Mucosa of stomach (tissue), 1 donor: Measurements from ENCODE around the gene RYR2.

ENCODE experiments used
- H3K27me3 ChIP-seq: one replicate; pipeline ENCODE4 v1.7.0; 2013; ENCODE audit warnings: mild to moderate bottlenecking, low read length; ENCODE audit not compliant: control insufficient read depth, insufficient read depth
- H3K36me3 ChIP-seq: one replicate; pipeline ENCODE4 v1.7.0; 2013; ENCODE audit warnings: low read length; ENCODE audit not compliant: control insufficient read depth, insufficient read depth
- H3K4me1 ChIP-seq: one replicate; pipeline ENCODE4 v1.7.0; 2013; ENCODE audit warnings: mild to moderate bottlenecking, low read length; ENCODE audit not compliant: control insufficient read depth, insufficient read depth
- H3K4me3 ChIP-seq: one replicate; pipeline ENCODE4 v1.7.0; 2013; ENCODE audit warnings: low read length
- H3K9ac ChIP-seq: one replicate; pipeline ENCODE4 v1.7.0; 2013; ENCODE audit warnings: mild to moderate bottlenecking, low read length, moderate library complexity
- H3K9me3 ChIP-seq: one replicate; pipeline ENCODE4 v1.7.0; 2013; ENCODE audit warnings: mild to moderate bottlenecking, low read length, moderate library complexity; ENCODE audit not compliant: control insufficient read depth
- donor health status: Pancreatic carcinoma.

Gene RYR2

GRCh38 chr1:237041795-237042525, at the start of gene RYR2:
TSS of gene RYR2 (plus strand) at chr1:237042184. CDS start at chr1:237042522, 338 bp downstream.
- no peaks in the 10 kb centered on the region for H3K36me3 ChIP-seq
- H3K9me3 ChIP-seq, result no peaks in the 10 kb centered on the region
- no peak within 1 kb of the TSS for H3K4me3 ChIP-seq
- H3K27me3 ChIP-seq, result peaks cover 26% of the 10 kb centered on the region
- no peak within 1 kb of the TSS for H3K9ac ChIP-seq
- H3K4me1 ChIP-seq, result no peaks in the 10 kb centered on the region

GRCh38 chr1:236992449-236992848, 49.5 kb upstream of the RYR2 start:
- no peaks in the 10 kb centered on the region for H3K4me1 ChIP-seq

GRCh38 chr1:236994450-236994849, 47.5 kb upstream of the RYR2 start:
- H3K4me1 ChIP-seq, result no peaks in the 10 kb centered on the region
- H3K27me3 ChIP-seq, result no peaks in the 10 kb centered on the region
- H3K36me3 ChIP-seq, result no peaks in the 10 kb centered on the region
- no peak overlapping the region for H3K4me3 ChIP-seq
- no peak overlapping the region for H3K9ac ChIP-seq
- H3K9me3 ChIP-seq, result no peaks in the 10 kb centered on the region

More at GRCh38 chr1:236992449-236992848, 49.5 kb upstream of the RYR2 start:
- H3K36me3 ChIP-seq, result no peaks in the 10 kb centered on the region
- H3K9me3 ChIP-seq, result no peaks in the 10 kb centered on the region
- no peaks in the 10 kb centered on the region for H3K27me3 ChIP-seq
- H3K9ac ChIP-seq, result no peak overlapping the region
- H3K4me3 ChIP-seq, result no peak overlapping the region

DNA sequence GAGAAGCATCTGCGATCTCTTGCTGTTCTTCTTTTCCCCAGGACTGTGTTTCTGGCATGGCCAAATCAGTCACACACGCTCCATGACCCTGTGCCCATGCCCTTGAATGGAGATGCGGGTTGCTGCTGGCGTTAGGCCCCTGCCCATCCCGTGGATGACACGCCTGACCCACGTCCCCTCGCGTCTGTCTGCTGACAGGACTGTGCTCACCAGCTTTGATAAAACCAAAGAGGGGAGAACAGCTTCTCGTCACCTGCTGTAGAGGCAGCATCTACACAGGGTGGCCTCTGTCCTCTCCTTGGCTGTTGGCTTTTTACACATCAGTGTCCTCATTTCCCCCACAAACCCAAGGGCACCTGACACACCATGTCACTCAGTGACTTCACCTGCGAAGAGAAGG, 44.6 kb upstream of the RYR2 start:
- H3K4me3 ChIP-seq, result no peak overlapping the region
- no peaks in the 10 kb centered on the region for H3K27me3 ChIP-seq
- no peak overlapping the region for H3K9ac ChIP-seq
- no peaks in the 10 kb centered on the region for H3K4me1 ChIP-seq
- no peaks in the 10 kb centered on the region for H3K36me3 ChIP-seq
- no peaks in the 10 kb centered on the region for H3K9me3 ChIP-seq

DNA sequence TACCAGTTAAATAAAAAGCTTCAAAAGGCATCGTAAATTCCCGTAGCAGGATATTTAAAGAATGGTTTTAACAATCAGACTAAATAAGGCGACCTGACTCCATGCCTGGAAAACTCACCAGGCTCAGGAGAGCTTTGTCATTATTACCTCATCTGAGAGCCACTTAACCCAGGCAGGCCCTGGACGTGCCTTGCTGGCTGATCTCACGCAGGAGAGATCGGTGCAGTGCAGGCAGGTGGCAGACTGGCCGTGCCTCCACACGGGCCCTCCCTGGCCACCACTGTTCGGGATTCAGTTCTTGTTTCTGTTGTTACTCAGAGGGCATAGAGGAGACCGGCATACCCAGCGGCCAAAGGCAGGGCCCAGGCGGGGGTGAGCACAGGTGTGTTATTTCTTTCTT, 44.1 kb upstream of the RYR2 start:
- H3K9me3 ChIP-seq, result no peaks in the 10 kb centered on the region
- no peak overlapping the region for H3K9ac ChIP-seq
- no peaks in the 10 kb centered on the region for H3K36me3 ChIP-seq
- no peak overlapping the region for H3K4me3 ChIP-seq
- H3K4me1 ChIP-seq, result no peaks in the 10 kb centered on the region
- H3K27me3 ChIP-seq, result no peaks in the 10 kb centered on the region

DNA sequence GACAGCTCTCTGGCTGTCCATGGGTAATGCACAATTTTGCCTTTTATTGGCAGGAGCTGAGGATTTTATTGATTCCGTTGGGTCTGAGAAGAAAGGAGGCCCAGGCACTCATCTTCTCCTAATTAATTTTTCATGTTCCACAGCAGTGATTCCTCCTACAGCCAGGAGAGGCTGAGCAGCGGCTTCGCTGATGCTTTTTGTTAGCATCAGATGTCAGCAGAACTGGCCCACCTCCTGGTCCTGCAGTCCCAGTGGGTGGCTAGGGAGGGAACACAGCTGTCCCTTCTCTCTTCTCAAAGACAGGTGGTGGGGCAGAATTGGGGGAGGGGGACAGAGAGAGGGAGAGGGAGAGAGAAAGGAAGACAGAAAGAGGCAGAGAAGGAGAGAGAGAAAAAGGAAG, 43.4 kb upstream of the RYR2 start:
- no peaks in the 10 kb centered on the region for H3K4me1 ChIP-seq
- H3K9ac ChIP-seq, result no peak overlapping the region
- no peaks in the 10 kb centered on the region for H3K27me3 ChIP-seq
- H3K9me3 ChIP-seq, result no peaks in the 10 kb centered on the region
- H3K4me3 ChIP-seq, result no peak overlapping the region
- H3K36me3 ChIP-seq, result no peaks in the 10 kb centered on the region

GRCh38 chr1:237000191-237000590, 41.8 kb upstream of the RYR2 start:
- H3K9ac ChIP-seq, result no peak overlapping the region
- H3K4me1 ChIP-seq, result no peaks in the 10 kb centered on the region
- no peaks in the 10 kb centered on the region for H3K9me3 ChIP-seq

GRCh38 chr1:237003516-237003915, 38.5 kb upstream of the RYR2 start:
- no peak overlapping the region for H3K9ac ChIP-seq
- no peaks in the 10 kb centered on the region for H3K36me3 ChIP-seq
- H3K4me1 ChIP-seq, result no peaks in the 10 kb centered on the region
- no peak overlapping the region for H3K4me3 ChIP-seq
- no peaks in the 10 kb centered on the region for H3K27me3 ChIP-seq
- H3K9me3 ChIP-seq, result no peaks in the 10 kb centered on the region

More at GRCh38 chr1:237000191-237000590, 41.8 kb upstream of the RYR2 start:
- no peaks in the 10 kb centered on the region for H3K27me3 ChIP-seq
- H3K36me3 ChIP-seq, result no peaks in the 10 kb centered on the region
- H3K4me3 ChIP-seq, result no peak overlapping the region

DNA sequence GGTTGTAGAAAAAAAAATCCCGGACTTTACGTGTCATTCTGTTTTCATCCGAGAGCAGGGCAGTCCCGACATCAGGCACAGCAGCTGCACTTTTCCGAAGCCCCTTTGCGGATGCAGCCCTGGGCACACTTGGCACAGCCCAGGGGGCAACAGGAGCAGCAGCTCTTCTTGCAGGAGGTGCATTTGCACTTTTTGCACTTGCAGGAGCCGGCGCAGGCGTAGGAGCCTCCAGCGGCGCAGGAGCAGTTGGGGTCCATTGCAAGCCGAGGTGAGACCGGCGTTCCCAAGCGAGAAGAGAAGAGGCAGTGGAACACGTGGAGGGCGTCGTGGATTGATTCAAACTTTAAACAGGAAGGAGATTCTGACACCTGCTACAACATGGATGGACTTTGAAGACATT, 37.9 kb upstream of the RYR2 start, which contains the start of gene MT1HL1:
Gene MT1HL1, minus strand, starts transcription at position 326 of the 400 bp plus-strand sequence. Its CDS starts 69 bp downstream, at position 257.
- no peaks in the 10 kb centered on the region for H3K27me3 ChIP-seq
- H3K9ac ChIP-seq, result no peak within 1 kb of the TSS
- H3K4me1 ChIP-seq, result no peaks in the 10 kb centered on the region
- no peaks in the 10 kb centered on the region for H3K36me3 ChIP-seq
- no peak within 1 kb of the TSS for H3K4me3 ChIP-seq
- no peaks in the 10 kb centered on the region for H3K9me3 ChIP-seq

DNA sequence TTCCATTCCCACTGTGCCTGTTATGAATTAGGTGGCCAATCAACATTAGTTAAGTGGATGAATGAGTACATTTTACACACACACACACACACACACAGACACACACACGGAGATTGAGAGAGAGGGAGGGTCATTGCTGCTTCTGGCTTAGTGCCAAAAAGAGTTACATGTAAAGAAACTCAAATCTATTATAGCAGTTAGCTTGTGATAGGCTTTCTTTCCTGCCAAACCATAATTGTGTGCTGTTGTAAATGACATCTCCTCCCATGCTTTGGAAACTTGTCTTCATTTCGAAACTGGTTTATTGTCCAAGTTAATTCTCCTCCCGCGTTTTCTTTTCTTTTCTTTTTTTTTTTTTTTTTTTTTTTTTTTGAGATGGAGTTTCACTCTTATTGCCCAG, 36.3 kb upstream of the RYR2 start:
- no peaks in the 10 kb centered on the region for H3K4me1 ChIP-seq
- no peaks in the 10 kb centered on the region for H3K9me3 ChIP-seq
- H3K9ac ChIP-seq, result no peak overlapping the region
- H3K36me3 ChIP-seq, result no peaks in the 10 kb centered on the region
- no peak overlapping the region for H3K4me3 ChIP-seq
- H3K27me3 ChIP-seq, result no peaks in the 10 kb centered on the region

GRCh38 chr1:237007147-237007881, 34.7 kb upstream of the RYR2 start:
- no peaks in the 10 kb centered on the region for H3K4me1 ChIP-seq
- no peaks in the 10 kb centered on the region for H3K9me3 ChIP-seq
- H3K9ac ChIP-seq, result no peak overlapping the region
- no peaks in the 10 kb centered on the region for H3K27me3 ChIP-seq
- no peak overlapping the region for H3K4me3 ChIP-seq
- no peaks in the 10 kb centered on the region for H3K36me3 ChIP-seq

DNA sequence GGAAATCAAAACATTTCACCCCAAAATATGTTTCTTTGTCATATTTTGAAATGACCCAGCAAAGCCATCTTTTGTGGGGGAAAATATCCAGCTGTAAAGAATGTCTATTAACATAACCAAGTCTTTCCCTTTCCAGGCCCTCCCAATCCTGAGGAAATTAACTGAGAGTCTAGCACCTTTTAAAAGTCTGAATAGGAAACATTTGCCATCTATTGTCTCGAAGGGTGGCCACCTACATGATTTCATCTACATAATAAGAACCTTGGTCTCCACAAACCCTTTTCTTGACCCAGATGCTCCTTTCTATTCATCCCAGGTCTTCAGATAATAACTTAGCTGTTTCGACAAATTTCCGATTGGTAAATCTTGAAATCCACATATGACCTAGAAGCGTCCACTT, 32.4 kb upstream of the RYR2 start:
- Histone ChIP-seq H3K9me3 (no peaks in the 10 kb centered on the region), H3K9ac (no peak overlapping the region), H3K4me3 (no peak overlapping the region), H3K4me1 (peaks cover 5% of the 10 kb centered on the region), H3K27me3 (no peaks in the 10 kb centered on the region), H3K36me3 (no peaks in the 10 kb centered on the region)
